Duodenal mucosa (tissue), 2 donors: ENCODE results near the gene DENND1A.

Experiments
- H3K27ac ChIP-seq: one replicate; pipeline ENCODE4 v1.7.0; 2013; ENCODE audit warnings: low read depth, low read length
- H3K27me3 ChIP-seq, 2 donors: one replicate each; pipeline ENCODE4 v1.7.0; 2013; ENCODE audit warnings: low read length in 2 of 2, control low read depth in 1 of 2; ENCODE audit not compliant: insufficient read depth in 2 of 2, control insufficient read depth in 1 of 2
- H3K36me3 ChIP-seq, 2 donors: one replicate each; pipeline ENCODE4 v1.7.0; 2013; ENCODE audit warnings: low read length in 2 of 2, control low read depth in 1 of 2; ENCODE audit not compliant: insufficient read depth in 2 of 2, control insufficient read depth in 1 of 2
- H3K4me1 ChIP-seq, 2 donors: one replicate each; pipeline ENCODE4 v1.7.0; 2013; ENCODE audit warnings: low read length in 2 of 2, control low read depth in 1 of 2; ENCODE audit not compliant: insufficient read depth in 2 of 2, control insufficient read depth in 1 of 2
- H3K4me3 ChIP-seq, 2 donors: one replicate each; pipeline ENCODE4 v1.7.0; 2013; ENCODE audit warnings: low read length in 2 of 2, low read depth in 1 of 2
- H3K9ac ChIP-seq, 2 donors: one replicate each; pipeline ENCODE4 v1.7.0; 2013; ENCODE audit warnings: low read length in 2 of 2, low read depth in 1 of 2
- H3K9me3 ChIP-seq, 2 donors: one replicate each; pipeline ENCODE4 v1.7.0; 2013; ENCODE audit warnings: low read length in 2 of 2, control low read depth in 1 of 2; ENCODE audit not compliant: control insufficient read depth in 1 of 2

DENND1A gene

DNA sequence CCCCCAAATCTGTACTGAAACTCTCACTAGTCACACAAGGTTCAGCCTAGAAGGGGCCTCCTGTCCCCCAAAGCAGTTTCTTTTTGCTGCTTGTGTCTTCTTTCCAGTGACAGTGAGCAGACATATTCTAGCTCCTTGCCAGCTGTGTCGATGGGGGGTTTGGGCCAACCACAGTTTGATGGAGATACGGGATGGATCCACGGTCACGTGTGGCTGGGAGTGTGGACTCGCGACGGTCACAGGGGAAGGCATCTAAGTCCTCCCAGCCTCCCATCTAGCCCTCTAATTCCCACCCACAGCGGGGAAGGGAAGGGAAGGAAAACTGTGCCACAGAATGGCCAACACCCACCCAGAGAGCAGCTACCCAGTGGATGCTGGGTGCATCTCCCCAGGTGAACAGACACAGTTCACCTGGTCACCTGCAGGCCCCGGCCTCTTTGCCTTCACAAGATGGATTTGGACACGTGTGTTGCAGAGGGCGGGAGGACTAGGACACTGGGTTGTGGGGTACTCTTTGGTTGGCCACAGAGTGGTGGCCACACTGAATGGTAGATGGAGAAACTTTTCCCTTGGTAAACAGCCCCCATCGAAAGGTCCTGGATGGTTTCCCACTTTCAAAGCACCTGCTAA is 519.5 kb downstream of the DENND1A start:
- Histone ChIP-seq H3K36me3 (peaks cover 0 to 8% of the 10 kb centered on the region in 2 donors), H3K27me3 (no peaks in the 10 kb centered on the region), H3K9me3 (no peaks in the 10 kb centered on the region), H3K4me3 (no peak overlapping the region), H3K9ac (no peak overlapping the region), H3K4me1 (no peaks in the 10 kb centered on the region), H3K27ac (no peak overlapping the region)

DNA sequence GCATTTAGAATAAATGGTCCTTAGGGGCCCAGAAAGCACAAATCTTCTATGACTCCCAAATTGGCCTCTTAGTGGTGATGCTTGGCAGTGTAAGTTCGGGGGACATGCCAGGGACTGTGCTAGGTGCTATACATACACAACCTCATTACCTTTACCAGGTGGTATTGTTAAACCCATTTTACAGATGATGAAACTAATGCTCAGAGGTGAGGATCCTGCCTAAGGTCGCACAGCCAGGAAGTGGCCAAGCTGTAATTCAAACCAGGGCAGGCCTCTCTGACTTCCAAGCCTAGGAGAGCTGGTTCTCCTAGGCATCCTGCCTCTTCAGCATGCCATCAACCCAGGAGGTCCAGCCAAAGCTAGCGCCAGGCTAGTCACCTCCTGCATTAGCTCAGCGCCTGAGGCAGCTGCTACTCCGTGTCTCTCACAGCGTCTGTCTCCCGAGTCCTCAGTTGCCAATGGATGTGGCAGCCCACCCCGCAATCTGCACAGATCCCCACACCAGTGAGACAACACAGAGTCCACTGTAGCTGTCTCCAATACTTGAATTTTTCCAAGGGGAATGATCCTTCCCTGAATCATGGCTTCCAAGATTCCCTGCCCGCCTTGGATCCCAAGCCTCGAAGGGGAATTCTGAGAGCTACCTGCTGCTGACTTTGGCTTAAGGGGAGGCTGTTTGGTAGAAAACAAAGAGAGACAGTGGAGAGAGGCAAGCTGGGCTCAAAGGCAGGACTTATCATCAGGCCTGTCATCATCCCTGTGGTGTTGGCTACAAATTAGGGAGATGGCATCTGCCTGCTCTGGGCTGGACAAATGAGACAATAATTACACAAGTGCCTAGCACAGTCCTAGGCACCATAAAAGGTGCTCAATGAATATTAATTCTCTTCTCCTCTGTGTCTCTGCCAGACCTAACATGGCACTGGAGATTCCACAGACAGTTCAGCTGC is 521.3 kb downstream of the DENND1A start:
- Histone ChIP-seq H3K4me1 (no peaks in the 10 kb centered on the region), H3K27me3 (no peaks in the 10 kb centered on the region), H3K4me3 (no peak overlapping the region), H3K36me3 (peaks cover 0 to 8% of the 10 kb centered on the region in 2 donors), H3K9ac (no peak overlapping the region), H3K9me3 (no peaks in the 10 kb centered on the region), H3K27ac (no peak overlapping the region)

DNA sequence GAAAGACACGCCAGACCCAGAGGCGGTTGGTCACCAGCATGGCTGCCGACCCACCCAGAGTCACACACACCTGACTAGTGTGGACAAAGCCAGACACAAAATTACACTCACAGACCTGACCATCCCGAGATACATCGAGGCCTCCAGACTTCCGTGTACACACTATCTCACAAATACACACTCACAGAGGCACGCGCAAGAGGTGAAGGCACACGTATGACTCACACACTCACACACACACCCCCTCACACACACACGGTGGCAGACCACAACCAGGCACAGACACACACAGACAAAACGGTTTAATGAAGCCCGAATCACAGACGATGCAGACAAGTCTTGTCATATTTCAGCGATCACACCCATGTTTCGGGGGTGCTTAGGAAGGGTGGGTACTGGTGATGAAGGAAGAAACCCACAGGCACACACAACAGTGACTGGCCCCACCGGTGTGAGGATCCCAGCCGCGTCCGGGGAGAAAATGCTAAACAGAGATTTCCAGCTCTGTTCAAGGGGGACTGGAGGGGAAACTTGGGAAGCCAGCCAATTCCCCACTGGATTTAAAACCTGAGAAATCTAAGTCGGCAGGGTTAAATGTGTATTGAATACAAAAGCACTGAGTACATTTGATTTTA is 522.6 kb downstream of the DENND1A start:
- H3K27ac ChIP-seq = no peak overlapping the region
- H3K27me3 ChIP-seq = no peaks in the 10 kb centered on the region
- H3K4me1 ChIP-seq = no peaks in the 10 kb centered on the region
- no peaks in the 10 kb centered on the region for H3K9me3 ChIP-seq
- no peak overlapping the region for H3K9ac ChIP-seq
- no peak overlapping the region for H3K4me3 ChIP-seq
- H3K36me3 ChIP-seq = peaks cover 0 to 17% of the 10 kb centered on the region in 2 donors

DNA sequence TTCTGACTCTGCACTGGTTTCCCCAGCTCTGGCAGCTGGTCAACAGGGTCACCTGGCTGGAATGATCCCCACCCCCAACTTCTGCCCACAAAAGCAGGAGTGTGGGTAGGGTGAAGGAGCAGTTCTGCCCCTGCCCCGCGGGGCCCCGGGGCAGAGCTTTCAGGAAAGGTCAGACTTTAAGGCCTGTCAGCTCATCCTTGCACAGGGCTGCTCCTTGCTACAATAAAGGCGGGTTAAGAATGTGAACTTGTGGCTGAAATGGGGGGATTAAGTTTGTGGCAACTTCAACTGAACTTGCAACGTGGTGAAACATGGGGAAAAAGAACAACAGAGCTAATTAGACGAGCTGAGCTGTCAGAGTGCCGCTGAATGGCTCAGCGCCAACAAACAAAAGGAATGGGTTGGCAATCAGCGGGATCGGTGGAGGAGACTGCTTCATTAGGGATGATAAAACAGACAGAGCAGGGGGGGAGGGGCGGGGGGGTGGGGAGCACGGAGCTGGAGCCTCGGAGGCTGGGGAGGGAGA is 523.2 kb downstream of the DENND1A start:
- H3K4me3 ChIP-seq = no peak overlapping the region
- H3K9ac ChIP-seq = no peak overlapping the region
- no peaks in the 10 kb centered on the region for H3K27me3 ChIP-seq
- H3K27ac ChIP-seq = no peak overlapping the region
- H3K9me3 ChIP-seq = no peaks in the 10 kb centered on the region
- peaks cover 0 to 17% of the 10 kb centered on the region in 2 donors for H3K36me3 ChIP-seq
- H3K4me1 ChIP-seq = no peaks in the 10 kb centered on the region

DNA sequence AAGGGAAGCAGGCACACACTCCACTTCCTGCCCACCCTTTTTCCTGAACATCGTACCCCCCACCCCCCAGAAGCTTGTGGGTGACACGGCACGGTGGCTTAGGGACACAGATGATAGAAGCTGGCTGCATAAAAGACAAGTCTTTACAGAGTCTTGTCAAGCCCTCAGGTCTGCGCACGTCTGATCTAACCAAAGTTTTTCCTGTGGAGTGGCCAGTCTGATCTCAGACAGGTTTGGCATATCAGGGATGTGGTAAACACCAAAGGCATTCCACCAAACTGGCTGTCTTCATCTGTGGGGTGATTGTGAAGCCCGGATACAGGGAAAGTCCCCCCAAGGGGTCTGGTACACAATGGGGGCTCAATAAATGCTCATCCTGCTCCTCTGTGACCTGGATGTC is 523.9 kb downstream of the DENND1A start:
- H3K27ac ChIP-seq = no peak overlapping the region
- H3K4me3 ChIP-seq = no peak overlapping the region
- H3K9ac ChIP-seq = no peak overlapping the region
- H3K27me3 ChIP-seq = no peaks in the 10 kb centered on the region
- H3K36me3 ChIP-seq = peaks cover 0 to 14% of the 10 kb centered on the region in 2 donors
- no peaks in the 10 kb centered on the region for H3K4me1 ChIP-seq
- H3K9me3 ChIP-seq = no peaks in the 10 kb centered on the region

DNA sequence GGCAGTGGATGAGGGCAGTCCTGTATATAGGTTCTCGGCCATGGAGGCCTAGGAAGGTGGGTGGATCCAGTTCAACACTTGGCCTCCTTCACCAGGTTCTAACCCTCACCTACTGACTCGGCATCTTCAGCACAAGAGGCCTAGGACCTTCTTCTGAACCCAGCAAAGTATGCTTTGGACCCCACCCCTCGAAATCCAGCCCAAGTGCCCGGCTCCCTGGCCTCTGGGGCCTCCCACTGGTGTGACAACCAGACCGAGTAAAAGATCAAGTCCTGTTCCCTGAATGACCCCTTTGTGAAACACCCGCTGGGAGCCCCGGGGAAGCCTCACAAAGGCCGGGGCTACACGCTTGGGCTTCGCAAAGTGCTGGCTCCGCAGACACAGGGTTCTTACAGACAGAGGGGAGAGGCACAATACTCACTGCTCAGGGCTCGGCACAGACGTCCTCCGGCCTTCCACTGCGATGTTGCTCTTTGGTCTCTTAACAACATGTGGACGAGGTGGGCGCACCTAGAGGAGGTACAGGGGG is 526.9 kb downstream of the DENND1A start:
- peaks cover 0 to 9% of the 10 kb centered on the region in 2 donors for H3K36me3 ChIP-seq
- no peak overlapping the region for H3K27ac ChIP-seq
- H3K4me1 ChIP-seq = no peaks in the 10 kb centered on the region
- H3K4me3 ChIP-seq = no peak overlapping the region
- no peaks in the 10 kb centered on the region for H3K27me3 ChIP-seq
- no peak overlapping the region for H3K9ac ChIP-seq
- no peaks in the 10 kb centered on the region for H3K9me3 ChIP-seq

DNA sequence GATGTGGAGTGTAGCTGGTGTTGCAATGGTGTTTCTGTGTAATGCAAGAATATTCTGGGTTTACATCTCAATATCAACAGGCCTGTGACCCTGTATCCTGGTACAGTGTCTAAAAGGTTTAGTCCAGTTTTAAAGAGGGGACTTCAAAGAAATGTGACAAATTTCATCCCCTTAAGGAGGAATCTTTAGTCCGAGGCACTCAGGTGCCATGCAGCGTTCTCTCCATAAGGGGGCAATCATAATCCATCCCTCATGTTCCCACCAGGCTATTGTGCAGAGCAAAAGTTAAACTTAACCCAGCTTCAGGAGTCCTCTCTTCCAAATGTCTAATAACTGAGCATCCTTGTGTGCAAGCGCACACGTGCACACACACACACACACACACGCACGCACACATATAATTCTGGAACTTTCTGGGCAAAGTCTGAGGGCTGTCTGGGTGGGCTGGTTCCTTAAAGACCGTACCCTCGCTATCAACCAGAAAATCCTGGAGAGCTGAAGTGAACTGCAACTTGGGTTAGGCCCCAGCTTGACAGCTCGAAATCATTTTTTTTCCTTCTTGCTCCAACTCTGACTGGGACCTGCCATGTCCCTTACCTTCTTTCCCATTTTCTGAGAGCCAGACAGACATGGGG is 527.9 kb downstream of the DENND1A start:
- no peak overlapping the region for H3K9ac ChIP-seq
- H3K4me3 ChIP-seq = no peak overlapping the region
- H3K9me3 ChIP-seq = no peaks in the 10 kb centered on the region
- H3K27ac ChIP-seq = no peak overlapping the region
- no peaks in the 10 kb centered on the region for H3K27me3 ChIP-seq
- peaks cover 0 to 9% of the 10 kb centered on the region in 2 donors for H3K36me3 ChIP-seq
- H3K4me1 ChIP-seq = no peaks in the 10 kb centered on the region

DNA sequence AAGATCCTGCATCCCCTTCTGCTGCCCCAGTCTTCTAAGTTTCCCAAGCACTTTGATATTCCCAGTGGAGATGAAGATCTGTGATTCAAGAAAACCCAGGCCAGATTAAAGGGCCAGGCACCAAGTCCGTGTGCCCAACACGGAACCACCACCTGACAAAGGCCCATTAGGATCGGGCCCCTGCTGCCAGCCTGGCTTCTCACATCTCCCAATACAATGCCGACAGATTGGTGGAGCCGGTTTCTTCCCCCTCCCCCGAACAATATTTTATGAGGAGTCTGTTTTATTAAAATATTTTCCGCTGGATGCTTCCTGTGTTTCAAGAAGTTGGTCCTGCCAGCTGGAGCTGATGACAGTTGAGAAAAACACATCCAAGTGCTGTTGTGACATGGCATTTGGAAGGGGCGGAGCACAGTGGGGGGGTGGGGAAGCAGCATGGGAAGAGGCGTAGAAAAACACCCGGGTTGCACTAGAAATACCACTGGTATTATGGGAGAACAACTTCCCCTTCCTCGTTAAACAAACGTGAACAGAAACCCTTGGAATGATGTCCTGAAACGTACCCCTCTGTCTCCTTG is 528.9 kb downstream of the DENND1A start:
- H3K4me3 ChIP-seq = no peak overlapping the region
- H3K27ac ChIP-seq = no peak overlapping the region
- H3K27me3 ChIP-seq = no peaks in the 10 kb centered on the region

DNA sequence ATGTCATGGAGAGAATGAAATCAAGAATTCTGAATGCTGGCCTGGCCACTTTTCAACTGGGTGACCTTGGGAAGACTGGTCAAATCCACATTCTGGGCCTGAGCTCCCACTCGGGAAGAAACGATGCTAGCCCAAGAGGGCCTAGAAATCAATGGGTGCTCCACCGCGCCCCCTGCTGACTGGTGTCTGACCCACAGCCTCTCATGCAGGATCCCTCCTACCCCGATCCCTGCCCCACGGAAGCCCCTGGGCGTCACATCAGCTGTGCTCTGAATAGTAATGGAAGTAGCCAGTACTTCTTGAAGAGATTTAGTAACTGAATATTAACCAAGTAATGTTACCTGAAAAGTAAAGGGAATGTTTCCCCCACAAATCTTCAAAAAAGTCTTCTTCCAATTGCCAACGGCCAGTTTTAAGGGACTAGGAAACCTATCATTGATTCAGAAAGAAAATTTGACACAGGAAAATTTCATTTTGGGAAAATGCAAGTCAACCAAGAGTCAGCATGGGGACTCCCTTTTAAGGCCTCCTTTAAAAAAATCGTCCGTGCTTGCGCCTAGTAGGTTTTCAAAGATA is 530.0 kb downstream of the DENND1A start:
- Histone ChIP-seq H3K27ac (no peak overlapping the region), H3K36me3 (peaks cover 0 to 9% of the 10 kb centered on the region in 2 donors)

More for the DNA sequence above, 528.9 kb downstream of the DENND1A start:
- peaks cover 0 to 9% of the 10 kb centered on the region in 2 donors for H3K36me3 ChIP-seq
- H3K9ac ChIP-seq = no peak overlapping the region
- no peaks in the 10 kb centered on the region for H3K9me3 ChIP-seq
- H3K4me1 ChIP-seq = no peaks in the 10 kb centered on the region

More for the DNA sequence above, 530.0 kb downstream of the DENND1A start:
- H3K4me1 ChIP-seq = no peaks in the 10 kb centered on the region
- no peak overlapping the region for H3K4me3 ChIP-seq
- no peaks in the 10 kb centered on the region for H3K9me3 ChIP-seq
- H3K27me3 ChIP-seq = no peaks in the 10 kb centered on the region
- no peak overlapping the region for H3K9ac ChIP-seq
